Vagina (tissue), 2 donors: Measurements from ENCODE around the gene NAP1L3.

ENCODE experiments used
- POLR2A ChIP-seq, 2 donors: fragments of 450-650 bp; IDR thresholded peaks; one replicate each; pipeline ENCODE4 v1.6.1; 2017; ENCODE audit warnings: antibody characterized with exemption in 2 of 2, mild to moderate bottlenecking in 2 of 2, moderate library complexity in 2 of 2
- TF ChIP-seq, protein P1 (sequence below), 3 experiments: fragments of 450-650 bp in 2 of 3; fragments of 200-600 bp in 1 of 3; sonication (generic) in 1 of 3; IDR thresholded peaks; one replicate each; pipeline ENCODE4 v1.5.1; 2017 to 2019; ENCODE audit warnings: antibody characterized with exemption in 3 of 3, mild to moderate bottlenecking in 2 of 3, moderate library complexity in 2 of 3

- TF ChIP-seq, protein P1, sequence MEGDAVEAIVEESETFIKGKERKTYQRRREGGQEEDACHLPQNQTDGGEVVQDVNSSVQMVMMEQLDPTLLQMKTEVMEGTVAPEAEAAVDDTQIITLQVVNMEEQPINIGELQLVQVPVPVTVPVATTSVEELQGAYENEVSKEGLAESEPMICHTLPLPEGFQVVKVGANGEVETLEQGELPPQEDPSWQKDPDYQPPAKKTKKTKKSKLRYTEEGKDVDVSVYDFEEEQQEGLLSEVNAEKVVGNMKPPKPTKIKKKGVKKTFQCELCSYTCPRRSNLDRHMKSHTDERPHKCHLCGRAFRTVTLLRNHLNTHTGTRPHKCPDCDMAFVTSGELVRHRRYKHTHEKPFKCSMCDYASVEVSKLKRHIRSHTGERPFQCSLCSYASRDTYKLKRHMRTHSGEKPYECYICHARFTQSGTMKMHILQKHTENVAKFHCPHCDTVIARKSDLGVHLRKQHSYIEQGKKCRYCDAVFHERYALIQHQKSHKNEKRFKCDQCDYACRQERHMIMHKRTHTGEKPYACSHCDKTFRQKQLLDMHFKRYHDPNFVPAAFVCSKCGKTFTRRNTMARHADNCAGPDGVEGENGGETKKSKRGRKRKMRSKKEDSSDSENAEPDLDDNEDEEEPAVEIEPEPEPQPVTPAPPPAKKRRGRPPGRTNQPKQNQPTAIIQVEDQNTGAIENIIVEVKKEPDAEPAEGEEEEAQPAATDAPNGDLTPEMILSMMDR (IDR thresholded peaks at IDR 0.05), result no peak
- TF ChIP-seq POLR2A (IDR thresholded peaks at IDR 0.05), result no peak
Observed at GRCh38 chrX:93660575-93660974, 12.8 kb downstream of the NAP1L3 start.
